GM23338 (cell line): Measurements from ENCODE around the gene RHOA. TPM values are rescaled to one million over a fixed set of nuclear protein-coding genes. Genes with fewer than 3 reads are reported as not detected.
A peak's percentile ranks its signal among the peaks of the same experiment; 100 is the strongest.

Experiments
- ATAC-seq: fragments of 200-7000 bp; cut with Tn5 transposase; 3 replicates; pipeline ENCODE4 v1.9.1; 2020
- DNase-seq: peaks from one replicate; pipeline ENCODE4 v3.0.0-alpha.2; 2015; ENCODE audit warnings: low spot score
- H2AFZ ChIP-seq: fragments of 200-600 bp; sonication (generic); 2 replicates; pipeline ENCODE4 v1.8.0; 2016; ENCODE audit warnings: antibody characterized with exemption, mild to moderate bottlenecking, moderate library complexity
- H3F3A ChIP-seq: fragments of 200-600 bp; sonication (generic); replicated peaks from 2 replicates; pipeline ENCODE4 v1.8.0; 2017; ENCODE audit warnings: antibody characterized with exemption, mixed run types, low read depth
- H3K27ac ChIP-seq: fragments of 200-600 bp; sonication (generic); 2 replicates; pipeline ENCODE4 v1.6.1; 2016; ENCODE audit warnings: low read depth
- H3K27me3 ChIP-seq: fragments of 200-600 bp; sonication (generic); 2 replicates; pipeline ENCODE4 v1.8.0; 2016; ENCODE audit warnings: mild to moderate bottlenecking, mixed run types, moderate library complexity; ENCODE audit not compliant: insufficient read depth
- H3K36me3 ChIP-seq: fragments of 200-600 bp; sonication (generic); 2 replicates; pipeline ENCODE4 v1.8.0; 2016; ENCODE audit warnings: mild to moderate bottlenecking; ENCODE audit not compliant: insufficient read depth
- H3K4me1 ChIP-seq: fragments of 200-600 bp; sonication (generic); 2 replicates; pipeline ENCODE4 v1.8.0; 2016; ENCODE audit warnings: mild to moderate bottlenecking, moderate library complexity; ENCODE audit not compliant: insufficient read depth
- H3K4me2 ChIP-seq: fragments of 200-600 bp; sonication (generic); 2 replicates; pipeline ENCODE4 v1.7.1; 2017; ENCODE audit warnings: mixed run types
- H3K4me3 ChIP-seq: fragments of 200-600 bp; sonication (generic); 2 replicates; pipeline ENCODE4 v1.6.1; 2016; ENCODE audit warnings: mixed run types
- H3K79me2 ChIP-seq: fragments of 200-600 bp; sonication (generic); replicated peaks from 2 replicates; pipeline ENCODE4 v1.8.0; 2017; ENCODE audit warnings: mild to moderate bottlenecking; ENCODE audit not compliant: insufficient read depth
- H3K9me2 ChIP-seq: fragments of 200-600 bp; sonication (generic); 2 replicates; pipeline ENCODE4 v1.8.0; 2017; ENCODE audit not compliant: insufficient read depth
- H4K20me1 ChIP-seq: fragments of 200-600 bp; sonication (generic); replicated peaks from 2 replicates; pipeline ENCODE4 v1.8.0; 2017; ENCODE audit warnings: mild to moderate bottlenecking; ENCODE audit not compliant: insufficient read depth
- H3K27ac Mint-ChIP-seq: 2 replicates; pipeline ENCODE4 v1.8.0; 2020; ENCODE audit warnings: inconsistent platforms, mild to moderate bottlenecking, moderate library complexity, mixed read lengths
- H3K27me3 Mint-ChIP-seq: 3 replicates; pipeline ENCODE4 v1.8.0; 2022; ENCODE audit warnings: low read depth, mild to moderate bottlenecking, moderate library complexity, mixed read lengths, inconsistent platforms; ENCODE audit not compliant: insufficient read depth, poor library complexity
- H3K36me3 Mint-ChIP-seq: 3 replicates; pipeline ENCODE4 v1.8.0; 2021; ENCODE audit warnings: low read depth, mild to moderate bottlenecking, inconsistent platforms, moderate library complexity, mixed read lengths
- H3K4me1 Mint-ChIP-seq: 3 replicates; pipeline ENCODE4 v1.8.0; 2020; ENCODE audit warnings: mild to moderate bottlenecking, inconsistent platforms, mixed read lengths
- H3K4me3 Mint-ChIP-seq: 3 replicates; pipeline ENCODE4 v1.8.0; 2021; ENCODE audit warnings: moderate library complexity, mild to moderate bottlenecking, inconsistent platforms, mixed read lengths
- H3K9me3 Mint-ChIP-seq: 3 replicates; pipeline ENCODE4 v1.8.0; 2020; ENCODE audit warnings: moderate library complexity, mild to moderate bottlenecking, inconsistent platforms, mixed read lengths
- CREB1 ChIP-seq: fragments of 250-450 bp; sonication (Bioruptor Pico); IDR thresholded peaks from 2 replicates; pipeline ENCODE4 v1.5.0; 2020; ENCODE audit warnings: low read depth, mild to moderate bottlenecking, moderate library complexity
- CTCF ChIP-seq, 2 experiments: fragments of 200-600 bp in 1 of 2; sonication (generic) in 1 of 2; conservative IDR thresholded peaks; 2 replicates each; pipeline versions ENCODE4 v1.5.1 to v1.6.1; 2016 to 2017; ENCODE audit warnings: antibody characterized with exemption in 2 of 2, low read depth in 2 of 2, mild to moderate bottlenecking in 2 of 2, moderate library complexity in 1 of 2
- EZH2 ChIP-seq: fragments of 200-600 bp; sonication (generic); IDR thresholded peaks from one replicate; pipeline ENCODE4 v1.8.0; 2017; ENCODE audit warnings: antibody characterized with exemption, mild to moderate bottlenecking, low read depth; ENCODE audit not compliant: unreplicated experiment
- EZH2phosphoT487 ChIP-seq: fragments of 200-600 bp; sonication (generic); IDR thresholded peaks from one replicate; pipeline ENCODE4 v1.8.1; 2018; ENCODE audit warnings: antibody characterized with exemption; ENCODE audit not compliant: unreplicated experiment
- NANOG ChIP-seq: IDR thresholded peaks from 2 replicates; pipeline ENCODE4 v1.6.1; 2016; ENCODE audit warnings: antibody characterized with exemption, borderline replicate concordance
- POLR2AphosphoS5 ChIP-seq: IDR thresholded peaks from 2 replicates; pipeline ENCODE4 v1.6.1; 2016; ENCODE audit warnings: antibody characterized with exemption, low read depth
- STAT1 ChIP-seq: IDR thresholded peaks from one replicate; pipeline ENCODE4 v1.6.1; 2016; ENCODE audit warnings: antibody characterized with exemption; ENCODE audit not compliant: unreplicated experiment
- ZNF331 ChIP-seq: fragments of 250-450 bp; sonication (Bioruptor Pico); IDR thresholded peaks from 2 replicates; pipeline ENCODE4 v1.5.0; 2020; ENCODE audit warnings: low read depth, mild to moderate bottlenecking, moderate library complexity
- ZNF462 ChIP-seq: fragments of 250-450 bp; sonication (Bioruptor Pico); IDR thresholded peaks from 2 replicates; pipeline ENCODE4 v1.5.0; 2020; ENCODE audit warnings: mild to moderate bottlenecking, moderate library complexity
- polyA plus RNA-seq: library from polyadenylated mRNA; unstranded; fragments of >200 nt; fragmentation: Nextera tagmentation; extraction: Ambion mirVana; gene quantifications from 2 replicates; pipeline ENCODE4 v1.2.1, GENCODE V29; 2016
- total RNA-seq: library from RNA; depleted of rRNA; stranded (reverse); fragments of >200 nt; shearing (Covaris generic); gene quantifications from 2 replicates; pipeline ENCODE4 v1.2.3, GENCODE V29; 2014

Gene RHOA
- total and polyA plus RNA-seq, 2 experiments from 2014 or later: 248 to 373 TPM

- no peak for TF ChIP-seq POLR2AphosphoS5
- H3K4me3 Mint-ChIP-seq: peak overlapping the region; percentile 92
- peak overlapping the region; percentile 87 for H2AFZ ChIP-seq
- DNase-seq (peak; percentile 79), ATAC-seq (peak; percentile 66)
- peak overlapping the region; percentile 82 for H3K27ac Mint-ChIP-seq
- H3K4me3 ChIP-seq: peak overlapping the region; percentile 71
- no peaks in the 10 kb centered on the region for H4K20me1 ChIP-seq
- H3K4me1 Mint-ChIP-seq: peaks cover 13% of the 10 kb centered on the region; the same call in 2 of the 3 replicates
- H3K27me3 Mint-ChIP-seq: peaks cover 3% of the 10 kb centered on the region
- H3K4me2 ChIP-seq: peak overlapping the region; percentile 85
- H3K9me2 ChIP-seq: no peaks in the 10 kb centered on the region
- H3K9me3 Mint-ChIP-seq: no peaks in the 10 kb centered on the region; the same call in 2 of the 3 replicates
- H3K36me3 ChIP-seq: no peaks in the 10 kb centered on the region
- H3K4me1 ChIP-seq: 0 out of 2 replicates have a peak, but pooled peaks cover 8% of the 10 kb centered on the region
- peak overlapping the region; percentile 92 for H3K27ac ChIP-seq
- H3K79me2 ChIP-seq: peaks cover 25% of the 10 kb centered on the region
- no peaks in the 10 kb centered on the region for H3K27me3 ChIP-seq
- H3F3A ChIP-seq: peaks cover 14% of the 10 kb centered on the region; the same call in 1 of the 2 replicates
- peaks cover 11% of the 10 kb centered on the region; the same call in 2 of the 3 replicates for H3K36me3 Mint-ChIP-seq
Measured at GRCh38 chr3:49339581-49339940, 72.2 kb downstream of the RHOA start.

GRCh38 chr3:49333916-49334633, 77.7 kb downstream of the RHOA start:
- H3K79me2 ChIP-seq: peaks cover 22% of the 10 kb centered on the region
- DNase-seq (no peak), ATAC-seq (no peak)
- no peaks in the 10 kb centered on the region for H3K36me3 ChIP-seq
- peaks cover 4% of the 10 kb centered on the region; the same call in 2 of the 3 replicates for H3K4me1 Mint-ChIP-seq
- H3K4me3 Mint-ChIP-seq: no peak overlapping the region
- no peaks in the 10 kb centered on the region for H3K27me3 ChIP-seq
- H3K27me3 Mint-ChIP-seq: peaks cover 2% of the 10 kb centered on the region
- no peak overlapping the region for H3K4me3 ChIP-seq
- H3K27ac ChIP-seq: no peak overlapping the region
- H2AFZ ChIP-seq: no peak overlapping the region
- H3K4me2 ChIP-seq: no peak overlapping the region
- H3K27ac Mint-ChIP-seq: no peak overlapping the region
- H3K4me1 ChIP-seq: 0 out of 2 replicates have a peak, but pooled peaks cover 1% of the 10 kb centered on the region
- H3K9me3 Mint-ChIP-seq: no peaks in the 10 kb centered on the region; the same call in 2 of the 3 replicates
- H3F3A ChIP-seq: 0 out of 2 replicates have a peak, but pooled peaks cover 2% of the 10 kb centered on the region
- H3K36me3 Mint-ChIP-seq: peaks cover 53% of the 10 kb centered on the region; the same call in 2 of the 3 replicates
- H3K9me2 ChIP-seq: no peaks in the 10 kb centered on the region
- H4K20me1 ChIP-seq: no peaks in the 10 kb centered on the region
- TF ChIP-seq EZH2phosphoT487: no peak
- no peak for TF ChIP-seq CREB1 (CRISPR knock-in tag)
- no peak for TF ChIP-seq ZNF331 (CRISPR knock-in tag)
- no peak for TF ChIP-seq ZNF462
- no peak for TF ChIP-seq POLR2AphosphoS5
- no peak for TF ChIP-seq NANOG
- TF ChIP-seq STAT1: no peak
- TF ChIP-seq EZH2: no peak
- TF ChIP-seq CTCF (conservative IDR thresholded peaks at IDR 0.05; ENCODE audit: low read depth in 2 of 2): no peak
